K562 (cell line): ENCODE data around the gene MAP2K6. TPM values are rescaled to one million over a fixed set of nuclear protein-coding genes. Genes with fewer than 3 reads are reported as not detected.
A peak's percentile ranks its signal among the peaks of the same experiment; 100 is the strongest.

ENCODE experiments used
- ATAC-seq: fragments of 200-7000 bp; cut with Tn5 transposase; 3 replicates; pipeline ENCODE4 v1.9.1; 2020; ENCODE audit warnings: moderate library complexity
- BruUV-seq: library from RNA; stranded (reverse); fragments of 400-500 nt; replicated peaks from 2 replicates; lab custom pipeline; 2021; lab: Mats Ljungman, UMichigan
- CTCF ChIA-PET: fragments of 300-600 bp; formaldehyde crosslinking; extraction: SDS; loops from one replicate; lab custom pipeline; 2021; ENCODE audit warnings: low intra/inter-chr PET ratio; lab: Yijun Ruan, JAX
- POLR2A ChIA-PET: fragments of 300-600, 350-650 bp; sonication (Branson Sonifier 250); formaldehyde crosslinking; extraction: SDS; loops from one replicate; lab custom pipeline; 2021; ENCODE audit warnings: antibody characterized with exemption, inconsistent platforms; lab: Yijun Ruan, JAX
- DNase-seq, 4 experiments: peaks; one replicate each; pipeline versions ENCODE4 v3.0.0 to v3.0.0-alpha.2; 2011 to 2018; ENCODE audit warnings: low spot score in 3 of 4, mixed read lengths in 3 of 4; ENCODE audit errors: extremely low read depth in 1 of 4
- FAIRE-seq: peaks from 2 replicates; lab custom pipeline; 2011; peaks lifted over from hg19 to GRCh38; lab: Jason Lieb, UNC
- H2AFZ ChIP-seq: 2 replicates; pipeline ENCODE4 v1.6.0; 2011; ENCODE audit warnings: low read depth, low read length, control low read depth, inconsistent platforms
- H3K27ac ChIP-seq: fragments of 200-600 bp; 3 replicates; pipeline ENCODE4 v1.8.0; 2011; ENCODE audit warnings: low read depth, mild to moderate bottlenecking, control low read depth, inconsistent platforms, low read length, moderate library complexity, mixed read lengths; ENCODE audit errors: extremely low read depth
- H3K27me3 ChIP-seq, 2 experiments: fragments of 300-600 bp in 1 of 2; 2 replicates in 1 of 2; 3 replicates in 1 of 2; pipeline versions ENCODE4 v1.6.0 to v1.8.0; 2011; ENCODE audit warnings: inconsistent platforms in 2 of 2, low read length in 2 of 2, mild to moderate bottlenecking in 1 of 2, mixed read lengths in 1 of 2, moderate library complexity in 1 of 2; ENCODE audit not compliant: control insufficient read depth in 2 of 2, insufficient read depth in 2 of 2
- H3K36me3 ChIP-seq: fragments of 300-600 bp; 3 replicates; pipeline ENCODE4 v1.8.0; 2011; ENCODE audit warnings: mild to moderate bottlenecking, low read length, inconsistent platforms; ENCODE audit not compliant: control insufficient read depth, insufficient read depth
- H3K4me1 ChIP-seq, 2 experiments: fragments of 200-600 bp in 1 of 2; replicated peaks in 1 of 2; 2 replicates in 1 of 2; 3 replicates in 1 of 2; pipeline versions ENCODE4 v1.5.1 to v1.8.0; 2011; ENCODE audit warnings: inconsistent platforms in 2 of 2, low read length in 2 of 2, mild to moderate bottlenecking in 1 of 2, mixed read lengths in 1 of 2, moderate library complexity in 1 of 2; ENCODE audit not compliant: control insufficient read depth in 2 of 2, insufficient read depth in 2 of 2
- H3K4me2 ChIP-seq: 2 replicates; pipeline ENCODE4 v1.6.1; 2011; ENCODE audit warnings: low read length, control low read depth, inconsistent platforms, mixed read lengths; ENCODE audit not compliant: insufficient read depth
- H3K4me3 ChIP-seq: fragments of 200-600 bp; sonication (generic), shearing (Covaris generic); 2 replicates; pipeline ENCODE4 v1.5.1; 2016; ENCODE audit warnings: control low read depth, inconsistent platforms
- H3K79me2 ChIP-seq: fragments of 200-600 bp; 3 replicates; pipeline ENCODE4 v1.8.0; 2011; ENCODE audit warnings: low read length, inconsistent platforms; ENCODE audit not compliant: control insufficient read depth, insufficient read depth
- H3K9ac ChIP-seq, 2 experiments: 2 replicates each; pipeline versions ENCODE4 v1.6.0 to v1.6.1; 2011; ENCODE audit warnings: low read depth in 2 of 2, low read length in 2 of 2, control low read depth in 1 of 2, inconsistent platforms in 1 of 2, mild to moderate bottlenecking in 1 of 2, mixed read lengths in 1 of 2; ENCODE audit not compliant: insufficient read depth in 1 of 2
- H3K9me1 ChIP-seq: one replicate; pipeline ENCODE4 v1.6.0; 2011; ENCODE audit warnings: inconsistent platforms, mild to moderate bottlenecking, low read length, moderate library complexity; ENCODE audit not compliant: control insufficient read depth, insufficient read depth
- H3K9me3 ChIP-seq: replicated peaks from 2 replicates; pipeline ENCODE4 v1.5.1; 2011; ENCODE audit warnings: low read depth, low read length, inconsistent platforms; ENCODE audit not compliant: control insufficient read depth, insufficient read depth
- H4K20me1 ChIP-seq: replicated peaks from 2 replicates; pipeline ENCODE4 v1.6.1; 2011; ENCODE audit warnings: low read length, inconsistent platforms, mixed read lengths; ENCODE audit not compliant: control insufficient read depth, insufficient read depth
- HIVEP1 ChIP-seq: fragments of 250-450 bp; sonication (Bioruptor Pico); IDR thresholded peaks from 2 replicates; pipeline ENCODE4 v1.4.0; 2020; ENCODE audit warnings: mild to moderate bottlenecking
- IRF2 ChIP-seq: sonication (generic); formaldehyde crosslinking; IDR thresholded peaks from 2 replicates; pipeline ENCODE4 v1.8.1; 2022; ENCODE audit warnings: mild to moderate bottlenecking, missing genetic modification reagents
- KAT7 ChIP-seq: sonication (generic); formaldehyde crosslinking; IDR thresholded peaks from 2 replicates; pipeline ENCODE4 v1.8.0; 2022; ENCODE audit warnings: missing genetic modification reagents, mild to moderate bottlenecking, borderline replicate concordance
- KDM1A ChIP-seq, 2 experiments: fragments of 450-650 bp; IDR thresholded peaks; 2 replicates each; pipeline ENCODE4 v1.6.1; 2016; ENCODE audit warnings: mild to moderate bottlenecking in 2 of 2
- MECOM ChIP-seq: fragments of 250-450 bp; sonication (Bioruptor Pico); IDR thresholded peaks from 2 replicates; pipeline ENCODE4 v1.8.0; 2022; ENCODE audit warnings: inconsistent platforms
- MTA2 ChIP-seq: fragments of 450-650 bp; IDR thresholded peaks from 2 replicates; pipeline ENCODE4 v1.6.1; 2016; ENCODE audit warnings: low read depth
- NFIC ChIP-seq: fragments of 450-650 bp; IDR thresholded peaks from 2 replicates; pipeline ENCODE4 v1.6.1; 2017; ENCODE audit warnings: mild to moderate bottlenecking, inconsistent platforms
- SMAD3 ChIP-seq: fragments of 450-650 bp; formaldehyde crosslinking; conservative IDR thresholded peaks from 2 replicates; pipeline ENCODE4 v1.4.0; 2020; ENCODE audit warnings: mild to moderate bottlenecking
- ZBTB1 ChIP-seq: sonication (generic); formaldehyde crosslinking; IDR thresholded peaks from 2 replicates; pipeline ENCODE4 v1.8.1; 2023; ENCODE audit warnings: missing genetic modification reagents, low read depth, mild to moderate bottlenecking, borderline replicate concordance
- ZNF174 ChIP-seq: fragments of 250-450 bp; sonication (Bioruptor Pico); IDR thresholded peaks from 2 replicates; pipeline ENCODE4 v1.4.0; 2020; ENCODE audit warnings: mild to moderate bottlenecking
- ZNF274 ChIP-seq: IDR thresholded peaks from 2 replicates; pipeline ENCODE4 v1.6.1; 2011; ENCODE audit warnings: low read depth, mild to moderate bottlenecking, low read length, moderate library complexity, borderline replicate concordance
- ZNF644 ChIP-seq: fragments of 200-800 bp; sonication (Bioruptor generic); IDR thresholded peaks from 2 replicates; pipeline ENCODE4 v1.6.1; 2016; ENCODE audit warnings: low read depth, missing genetic modification characterization, missing compliant biosample characterization
- WGBS: fragments of 100-300 bp; shearing (Covaris generic); methylation state at CpG from one replicate; pipeline ENCODE4 v1.1.6; 2016; ENCODE audit warnings: low coverage, mixed read lengths; ENCODE audit not compliant: insufficient coverage; ENCODE audit errors: missing lambda C conversion rate; 5-methylcytosine and 5-hydroxymethylcytosine counted together
- in situ Hi-C: fragments of 300-500 bp; cut with MboI; formaldehyde crosslinking; loops from 4 replicates; pipeline ENCODE4 v1.15.0; 2018; ENCODE audit warnings: inconsistent platforms, mixed read lengths
- intact Hi-C: fragments of 100-400 bp; cut with micrococcal nuclease; formaldehyde crosslinking; loops from 2 replicates; pipeline ENCODE4 v1.14.2; 2022
- polyA plus RNA-seq, 8 experiments: library from polyadenylated mRNA; depleted of rRNA in 4 of 8; stranded (reverse) in 5 of 8; unstranded in 3 of 8; fragments of >200 nt; fragmentation: Nextera tagmentation in 2 of 8; fragmentation: Illumina TruSeq in 1 of 8; extraction: Ambion mirVana in 2 of 8; extraction: Trizol in 1 of 8; gene quantifications; 2 replicates each; pipeline versions ENCODE4 v1.2.1 to v1.2.3, GENCODE V29; 2011 to 2014; ENCODE audit warnings: inconsistent platforms in 1 of 8, missing spikeins in 1 of 8
- total RNA-seq, 7 experiments: library from RNA; depleted of rRNA in 6 of 7; stranded (reverse); fragments of >200 nt in 6 of 7; fragmentation: Illumina TruSeq in 2 of 7; extraction: Trizol in 2 of 7; gene quantifications; 2 replicates each; pipeline versions ENCODE4 v1.2.1 to v1.2.3, GENCODE V29; 2011 to 2021; ENCODE audit warnings: low replicate concordance in 1 of 7
- TF ChIP-seq, protein P1 (sequence below): fragments of 250-450 bp; sonication (Bioruptor Pico); IDR thresholded peaks from 2 replicates; pipeline ENCODE4 v1.8.0; 2022; ENCODE audit warnings: inconsistent platforms, mild to moderate bottlenecking, moderate library complexity, borderline replicate concordance
- TF ChIP-seq, protein P2 (sequence below): IDR thresholded peaks from 2 replicates; pipeline ENCODE4 v1.6.1; 2016; ENCODE audit warnings: missing genetic modification characterization, missing compliant biosample characterization

Gene MAP2K6
- total and polyA plus RNA-seq, 9 of the 15 experiments (the other 6 are each of a cell fraction or from before 2014, with no cell fraction given), result 0.07 to 0.13 TPM; not detected in 7

DNA sequence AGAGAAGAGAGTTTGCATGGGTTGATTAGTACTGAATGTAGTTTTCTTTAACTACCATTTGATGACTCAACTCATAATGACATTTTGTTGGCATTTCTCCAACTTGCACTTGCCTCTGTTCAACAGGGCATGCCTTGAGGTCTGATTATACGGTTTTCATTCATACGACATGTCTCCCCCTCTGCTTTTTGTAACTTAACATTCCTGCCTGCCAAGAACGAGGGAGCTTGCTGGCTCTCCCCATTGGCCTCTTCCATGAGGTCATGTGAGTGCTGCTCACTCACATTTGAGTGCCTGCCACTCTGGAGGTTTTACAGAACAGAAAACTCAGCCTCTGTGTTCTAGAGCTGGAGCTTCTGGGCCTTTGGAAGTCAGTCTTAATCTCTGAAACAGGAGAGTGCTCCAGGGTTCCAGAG, 19.7 kb downstream of the MAP2K6 start:
- DNase-seq (no peak), ATAC-seq (no peak), FAIRE-seq (no peak)
- H4K20me1 ChIP-seq, result no peaks in the 10 kb centered on the region
- CTCF ChIA-PET, result no interaction called here
- in situ Hi-C loops, result no loop called here
- no peaks in the 10 kb centered on the region for H3K9me3 ChIP-seq
- H3K36me3 ChIP-seq, result no peaks in the 10 kb centered on the region
- peak; percentile 59 for TF ChIP-seq NFIC
- TF ChIP-seq, protein P1, sequence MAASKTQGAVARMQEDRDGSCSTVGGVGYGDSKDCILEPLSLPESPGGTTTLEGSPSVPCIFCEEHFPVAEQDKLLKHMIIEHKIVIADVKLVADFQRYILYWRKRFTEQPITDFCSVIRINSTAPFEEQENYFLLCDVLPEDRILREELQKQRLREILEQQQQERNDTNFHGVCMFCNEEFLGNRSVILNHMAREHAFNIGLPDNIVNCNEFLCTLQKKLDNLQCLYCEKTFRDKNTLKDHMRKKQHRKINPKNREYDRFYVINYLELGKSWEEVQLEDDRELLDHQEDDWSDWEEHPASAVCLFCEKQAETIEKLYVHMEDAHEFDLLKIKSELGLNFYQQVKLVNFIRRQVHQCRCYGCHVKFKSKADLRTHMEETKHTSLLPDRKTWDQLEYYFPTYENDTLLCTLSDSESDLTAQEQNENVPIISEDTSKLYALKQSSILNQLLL (CRISPR knock-in tag), result no peak
- H3K9ac ChIP-seq, result no peak overlapping the region
- H3K27me3 ChIP-seq, result no peaks in the 10 kb centered on the region
- no TSS peak for BruUV-seq
- 0% methylated on average over 3 of the region's 3 CpGs for WGBS
- H3K27ac ChIP-seq, result no peak overlapping the region
- H3K4me3 ChIP-seq, result no peak overlapping the region
- POLR2A ChIA-PET, result interaction anchor here (0.7 kb wide), 1 partner anchor 1171 kb away, joined by 3 read pairs; no protein-coding TSS in a partner anchor
- H3K4me2 ChIP-seq, result no peak overlapping the region
- no peaks in the 10 kb centered on the region for H3K4me1 ChIP-seq
- H2AFZ ChIP-seq, result no peak overlapping the region
- no peaks in the 10 kb centered on the region for H3K79me2 ChIP-seq
- no peaks in the 10 kb centered on the region for H3K9me1 ChIP-seq
- intact Hi-C loops, result no loop called here

DNA sequence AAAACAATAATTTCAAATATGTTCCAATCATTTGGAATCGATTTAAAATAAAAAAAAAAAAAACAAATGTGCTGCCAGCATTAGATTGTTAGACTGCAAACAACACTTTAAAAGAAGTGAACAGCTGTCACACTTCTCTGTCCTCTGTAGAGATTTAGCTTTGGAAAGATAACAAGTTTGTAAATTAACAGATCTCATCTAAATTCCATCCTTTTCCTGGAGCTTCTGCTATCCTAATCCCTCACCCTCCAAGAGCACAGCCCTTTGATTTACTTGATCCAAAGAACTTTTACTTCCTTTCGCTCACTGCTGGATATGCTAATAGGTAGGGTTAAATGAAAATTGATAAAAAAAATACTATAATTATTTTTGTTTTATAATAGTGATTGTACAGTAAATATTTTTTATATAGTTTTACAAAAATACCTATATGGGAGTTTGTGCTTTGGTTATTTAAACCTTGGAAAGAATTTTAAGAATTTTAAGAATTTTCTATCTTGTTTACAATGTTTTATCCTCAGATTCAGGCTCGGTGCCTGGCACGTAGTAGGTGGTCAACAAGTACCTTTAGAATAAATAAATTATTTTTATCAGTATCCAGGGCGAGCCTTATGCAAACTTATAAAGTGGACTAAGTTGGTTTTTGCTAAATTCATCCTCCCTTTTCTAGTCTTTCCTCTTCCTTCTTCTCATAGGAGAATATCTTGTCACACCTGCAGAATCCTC, 21.6 kb downstream of the MAP2K6 start:
- H3K4me1 ChIP-seq, result no peaks in the 10 kb centered on the region
- DNase-seq (no peak), FAIRE-seq (no peak), ATAC-seq (no peak)
- 1% methylated on average over 5 of the region's 5 CpGs for WGBS
- H3K9ac ChIP-seq, result no peak overlapping the region
- intact Hi-C loops (no loop called here), in situ Hi-C loops (no loop called here)
- H3K27me3 ChIP-seq, result no peaks in the 10 kb centered on the region
- ChIA-PET CTCF (interaction anchor here (0.8 kb wide), 1 partner anchor 12 kb away, joined by 5 read pairs; no protein-coding TSS in a partner anchor), POLR2A (no interaction called here)
- H4K20me1 ChIP-seq, result no peaks in the 10 kb centered on the region
- no peaks in the 10 kb centered on the region for H3K9me1 ChIP-seq
- H3K4me3 ChIP-seq, result no peak overlapping the region
- H3K79me2 ChIP-seq, result no peaks in the 10 kb centered on the region
- no peak overlapping the region for H2AFZ ChIP-seq
- H3K4me2 ChIP-seq, result no peak overlapping the region
- H3K9me3 ChIP-seq, result no peaks in the 10 kb centered on the region
- no peaks in the 10 kb centered on the region for H3K36me3 ChIP-seq
- BruUV-seq, result no TSS peak
- H3K27ac ChIP-seq, result no peak overlapping the region
- TF ChIP-seq ZBTB1 (CRISPR knock-in tag) (no peak), IRF2 (CRISPR knock-in tag) (no peak), MECOM (CRISPR knock-in tag) (no peak), ZNF274 (no peak), SMAD3 (CRISPR knock-in tag) (no peak), ZNF174 (CRISPR knock-in tag) (no peak), MTA2 (no peak), ZNF644 (tag) (no peak), KDM1A (IDR thresholded peaks at IDR 0.05) (no peak), HIVEP1 (CRISPR knock-in tag) (no peak), KAT7 (CRISPR knock-in tag) (no peak)
- TF ChIP-seq, protein P2, sequence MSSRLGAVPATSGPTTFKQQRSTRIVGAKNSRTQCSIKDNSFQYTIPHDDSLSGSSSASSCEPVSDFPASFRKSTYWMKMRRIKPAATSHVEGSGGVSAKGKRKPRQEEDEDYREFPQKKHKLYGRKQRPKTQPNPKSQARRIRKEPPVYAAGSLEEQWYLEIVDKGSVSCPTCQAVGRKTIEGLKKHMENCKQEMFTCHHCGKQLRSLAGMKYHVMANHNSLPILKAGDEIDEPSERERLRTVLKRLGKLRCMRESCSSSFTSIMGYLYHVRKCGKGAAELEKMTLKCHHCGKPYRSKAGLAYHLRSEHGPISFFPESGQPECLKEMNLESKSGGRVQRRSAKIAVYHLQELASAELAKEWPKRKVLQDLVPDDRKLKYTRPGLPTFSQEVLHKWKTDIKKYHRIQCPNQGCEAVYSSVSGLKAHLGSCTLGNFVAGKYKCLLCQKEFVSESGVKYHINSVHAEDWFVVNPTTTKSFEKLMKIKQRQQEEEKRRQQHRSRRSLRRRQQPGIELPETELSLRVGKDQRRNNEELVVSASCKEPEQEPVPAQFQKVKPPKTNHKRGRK (tag), result no peak
